HFF-Myc (cell line): ENCODE results near the gene UFD1.

Experiments used
- DNase-seq: peaks from one replicate; pipeline ENCODE4 v3.0.0-alpha.2; 2011; ENCODE audit warnings: low read depth; ENCODE audit errors: extremely low read depth
- H3K4me3 ChIP-seq: replicated peaks from 2 replicates; pipeline ENCODE4 v1.5.1; 2011; ENCODE audit warnings: low read depth, mild to moderate bottlenecking, control low read depth, low read length
- TF ChIP-seq, protein P1 (sequence below): IDR thresholded peaks from 2 replicates; pipeline ENCODE4 v1.5.1; 2012; ENCODE audit warnings: mild to moderate bottlenecking, low read depth, low read length, control low read depth; ENCODE audit errors: missing control alignments

The UFD1 gene

DNA sequence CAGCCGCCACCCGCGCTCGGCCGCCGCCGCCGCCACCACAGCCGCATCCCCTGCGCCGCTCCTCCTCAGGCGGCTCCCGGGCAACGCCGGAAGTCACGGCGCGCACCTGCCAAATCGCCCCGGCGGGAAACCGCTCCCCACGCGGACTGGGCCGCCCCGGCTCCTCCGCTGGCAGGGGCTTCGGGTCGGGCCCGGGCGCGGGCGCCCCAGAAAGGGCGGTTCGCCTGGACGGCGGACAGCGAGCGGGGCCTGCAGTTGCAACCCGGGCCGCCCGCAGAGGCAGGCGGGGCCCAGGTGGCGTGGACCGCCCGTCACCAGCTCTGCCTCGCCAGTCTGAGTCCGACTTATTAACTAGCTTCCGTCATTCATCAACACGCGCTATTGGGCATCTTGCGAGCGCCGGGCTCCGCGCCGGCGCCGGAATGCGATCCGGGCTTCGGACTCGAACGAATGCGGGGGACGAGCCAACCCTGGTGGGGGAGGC lies 47.3 kb downstream of the UFD1 start, which contains the start of gene HIRA:
HIRA (minus strand) TSS at position 85 of the 484 bp plus-strand sequence. CDS start 257 bp downstream, outside the sequence.
- DNase-seq: no peak
- TF ChIP-seq, protein P1, sequence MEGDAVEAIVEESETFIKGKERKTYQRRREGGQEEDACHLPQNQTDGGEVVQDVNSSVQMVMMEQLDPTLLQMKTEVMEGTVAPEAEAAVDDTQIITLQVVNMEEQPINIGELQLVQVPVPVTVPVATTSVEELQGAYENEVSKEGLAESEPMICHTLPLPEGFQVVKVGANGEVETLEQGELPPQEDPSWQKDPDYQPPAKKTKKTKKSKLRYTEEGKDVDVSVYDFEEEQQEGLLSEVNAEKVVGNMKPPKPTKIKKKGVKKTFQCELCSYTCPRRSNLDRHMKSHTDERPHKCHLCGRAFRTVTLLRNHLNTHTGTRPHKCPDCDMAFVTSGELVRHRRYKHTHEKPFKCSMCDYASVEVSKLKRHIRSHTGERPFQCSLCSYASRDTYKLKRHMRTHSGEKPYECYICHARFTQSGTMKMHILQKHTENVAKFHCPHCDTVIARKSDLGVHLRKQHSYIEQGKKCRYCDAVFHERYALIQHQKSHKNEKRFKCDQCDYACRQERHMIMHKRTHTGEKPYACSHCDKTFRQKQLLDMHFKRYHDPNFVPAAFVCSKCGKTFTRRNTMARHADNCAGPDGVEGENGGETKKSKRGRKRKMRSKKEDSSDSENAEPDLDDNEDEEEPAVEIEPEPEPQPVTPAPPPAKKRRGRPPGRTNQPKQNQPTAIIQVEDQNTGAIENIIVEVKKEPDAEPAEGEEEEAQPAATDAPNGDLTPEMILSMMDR: no peak
- peak within 1 kb of the TSS; percentile 95 for H3K4me3 ChIP-seq

DNA sequence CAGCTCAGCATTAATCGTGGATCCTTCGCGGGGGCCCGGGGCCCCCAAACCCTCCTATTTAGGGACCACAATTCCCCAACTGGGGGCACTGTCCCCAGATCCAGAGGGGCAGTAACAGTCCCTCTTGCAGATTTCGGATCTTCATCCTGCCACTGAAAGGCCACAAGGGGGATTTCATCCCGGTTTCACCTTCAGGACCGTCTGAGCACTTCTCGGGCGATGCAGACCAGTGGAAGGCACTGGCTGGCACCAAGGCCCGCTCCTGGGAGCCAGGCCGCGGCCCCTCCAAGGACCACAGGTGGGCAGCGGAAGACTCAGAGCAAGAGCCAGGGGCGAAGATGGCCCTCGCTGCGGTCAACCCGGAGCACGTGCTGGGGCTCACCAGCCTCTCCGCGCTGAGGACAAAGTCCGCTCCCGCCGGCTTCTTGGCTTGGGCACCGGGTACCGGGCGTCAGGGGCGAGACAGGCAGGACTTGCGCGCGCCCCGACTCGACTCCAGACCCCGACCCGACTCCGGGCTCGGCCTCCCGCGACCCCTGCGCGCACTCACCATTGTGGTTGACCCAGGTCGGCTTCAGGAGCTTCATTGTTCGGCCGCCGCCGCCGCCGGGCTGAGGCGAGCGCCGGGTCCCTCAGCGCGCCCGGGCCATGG lies 48.0 kb downstream of the UFD1 start:
- TF ChIP-seq, protein P1: no peak
- peak overlapping the region; percentile 95 for H3K4me3 ChIP-seq
- no peak for DNase-seq

DNA sequence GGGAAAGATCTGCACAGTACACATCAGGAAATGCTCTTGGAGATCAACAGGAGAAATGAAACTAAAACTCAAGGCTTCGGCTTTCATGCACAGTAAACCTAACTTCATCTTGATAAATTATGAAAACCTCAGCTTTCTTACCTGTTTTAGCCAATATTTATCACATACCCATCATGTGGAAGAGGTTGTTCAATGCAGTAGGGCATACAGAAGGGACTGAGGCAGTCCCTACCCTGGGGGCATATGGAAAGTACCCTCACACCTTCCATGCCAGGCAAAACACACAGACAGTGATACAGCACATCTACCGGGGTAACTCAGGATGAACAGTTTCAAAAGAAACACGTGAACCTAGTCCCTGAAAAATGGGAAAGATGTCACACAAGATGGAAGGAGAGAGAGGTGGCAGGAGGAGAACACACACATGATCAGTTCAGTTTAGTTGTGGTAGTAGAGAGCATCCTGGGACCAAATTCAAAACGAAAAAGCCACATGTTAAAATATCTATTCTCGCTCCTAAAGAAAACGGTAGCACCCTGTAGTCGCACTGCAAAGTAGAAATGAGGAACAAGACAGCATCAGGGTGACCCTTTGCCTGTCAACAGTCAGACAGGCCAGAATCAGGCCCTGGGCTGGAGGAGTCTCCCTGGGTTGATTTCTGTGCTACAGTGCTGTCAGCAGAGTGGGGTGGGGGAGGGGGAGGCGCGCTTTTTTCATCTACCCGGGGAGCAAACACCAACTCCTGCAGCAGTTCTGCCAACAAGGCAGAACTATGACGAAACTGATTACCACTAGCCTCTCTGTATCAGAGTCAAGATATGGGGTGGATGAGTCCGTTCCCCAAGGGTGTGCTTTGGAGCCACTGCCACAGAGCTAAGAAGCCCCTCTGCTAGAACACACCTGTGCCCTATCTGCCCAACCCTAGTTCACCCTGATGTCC lies 48.8 kb downstream of the UFD1 start:
- no peak for DNase-seq
- H3K4me3 ChIP-seq: peak overlapping the region; percentile 95
- TF ChIP-seq, protein P1: no peak

DNA sequence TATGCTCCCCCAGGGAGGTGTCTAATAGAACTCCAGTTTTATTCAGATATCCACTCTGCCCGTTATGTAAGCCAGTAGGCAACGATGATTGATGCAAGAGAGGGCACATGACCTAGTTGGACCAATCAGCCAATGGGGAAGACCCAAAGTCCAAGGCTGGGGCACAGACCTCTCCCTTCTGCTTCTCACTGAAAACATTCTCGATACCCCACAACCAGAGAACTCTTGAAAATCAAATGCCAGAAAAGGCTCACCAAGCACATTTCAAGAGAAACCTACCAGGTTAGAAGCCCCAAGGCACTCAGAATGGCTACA lies 54.9 kb downstream of the UFD1 start:
- H3K4me3 ChIP-seq: no peak overlapping the region
- TF ChIP-seq, protein P1: no peak
- DNase-seq: no peak

DNA sequence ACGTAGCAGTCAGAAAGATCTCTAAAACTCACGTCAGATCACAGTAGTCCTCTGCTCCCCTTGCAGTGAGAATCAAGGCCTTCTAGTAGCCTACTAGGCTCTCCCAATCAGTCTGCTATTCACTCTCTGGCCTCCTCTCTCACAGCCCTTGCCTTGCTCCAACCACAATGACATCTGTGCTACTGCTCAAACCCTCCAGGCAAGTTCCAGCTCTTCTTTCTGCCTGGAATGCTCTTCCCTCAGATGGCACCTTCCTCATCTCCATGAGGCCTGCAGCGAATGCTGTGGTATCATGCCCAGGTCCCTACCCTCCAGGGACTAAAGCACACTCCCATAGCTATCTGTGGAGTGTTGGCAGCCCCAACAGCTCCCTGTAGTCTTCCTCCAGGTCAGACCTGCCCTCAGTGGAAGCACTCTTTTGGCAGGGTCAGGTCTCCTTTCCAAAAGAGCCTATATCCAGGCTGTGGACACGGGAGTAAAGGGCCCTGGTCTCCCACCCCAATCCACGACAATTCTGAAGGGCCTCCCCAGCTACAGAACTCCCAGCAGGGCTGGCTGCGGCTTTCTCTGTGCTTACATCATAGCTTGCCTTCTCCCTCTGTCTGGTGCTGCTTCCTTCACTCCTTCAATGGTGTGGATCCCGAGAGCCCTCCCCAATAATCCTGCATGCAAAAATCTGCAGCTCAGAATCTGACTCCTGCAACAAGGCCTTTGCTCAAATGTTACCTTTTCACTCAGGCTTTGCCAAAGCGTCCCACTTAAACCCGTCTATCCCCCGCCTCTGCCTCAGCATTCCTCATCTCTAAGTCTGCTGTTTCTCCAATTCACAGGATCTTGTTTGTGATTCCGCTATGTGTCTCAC lies 56.3 kb downstream of the UFD1 start:
- TF ChIP-seq, protein P1: no peak
- DNase-seq: no peak
- H3K4me3 ChIP-seq: no peak overlapping the region

DNA sequence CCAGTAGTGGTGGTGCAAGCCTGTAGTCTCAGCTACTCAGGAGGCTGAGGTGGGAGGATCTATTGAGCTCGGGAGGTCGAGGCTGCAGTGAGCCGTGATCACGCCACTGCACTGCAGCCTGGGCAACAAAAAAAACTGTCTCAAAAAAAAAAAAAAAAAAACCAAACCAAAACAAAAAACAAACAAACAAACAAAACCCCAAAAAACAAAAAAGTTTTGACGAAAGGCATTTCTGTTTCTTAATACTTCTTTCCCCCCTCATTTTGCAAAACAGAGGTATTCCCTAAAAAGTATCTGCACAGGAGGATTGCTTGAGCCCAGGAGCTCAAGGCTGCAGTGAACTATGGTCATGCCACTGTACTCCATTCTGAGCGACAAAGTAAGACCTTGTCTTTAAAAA lies 58.7 kb downstream of the UFD1 start:
- no peak for DNase-seq
- no peak overlapping the region for H3K4me3 ChIP-seq
- TF ChIP-seq, protein P1: no peak
